ENCODE measurements around the gene DMRTA2.

Gene DMRTA2

GRCh38 chr1:50369008-50369634 is 54.1 kb downstream of the DMRTA2 start:
- H3K36me3 ChIP-seq (ENCODE audit: control insufficient read depth, low read depth, low read length), result no peaks in the 10 kb centered on the region
- H3K27me3 ChIP-seq (ENCODE audit: control insufficient read depth, insufficient read depth, low read length), result peaks cover 26% of the 10 kb centered on the region

GRCh38 chr1:50368179-50369007 is 54.9 kb downstream of the DMRTA2 start:
- Histone ChIP-seq H3K9ac (ENCODE audit: low read length) (no peak overlapping the region), H3K9me3 (ENCODE audit: control insufficient read depth, low read depth, low read length) (no peaks in the 10 kb centered on the region), H3K27ac (ENCODE audit: low read length) (no peak overlapping the region), H3K36me3 (ENCODE audit: control insufficient read depth, low read depth, low read length) (no peaks in the 10 kb centered on the region), H3K4me1 (ENCODE audit: control insufficient read depth, low read depth, low read length) (no peaks in the 10 kb centered on the region), H3K27me3 (ENCODE audit: control insufficient read depth, insufficient read depth, low read length) (peaks cover 26% of the 10 kb centered on the region), H3K4me3 (ENCODE audit: low read length) (no peak overlapping the region)

More at GRCh38 chr1:50369008-50369634, 54.1 kb downstream of the DMRTA2 start:
- no peak overlapping the region for H3K4me3 ChIP-seq (ENCODE audit: low read length)
- no peak overlapping the region for H3K9ac ChIP-seq (ENCODE audit: low read length)
- H3K27ac ChIP-seq (ENCODE audit: low read length), result no peak overlapping the region
- no peaks in the 10 kb centered on the region for H3K4me1 ChIP-seq (ENCODE audit: control insufficient read depth, low read depth, low read length)
- no peaks in the 10 kb centered on the region for H3K9me3 ChIP-seq (ENCODE audit: control insufficient read depth, low read depth, low read length)

Data from iPS-18a (cell line).